Psoas muscle (tissue), 8 donors: ENCODE results near the gene CST2. TPM values are rescaled to one million over a fixed set of nuclear protein-coding genes. Genes with fewer than 3 reads are reported as not detected.
"Not testable (repeated sequence)": the region's sequence is repeated elsewhere in the genome, so short reads cannot be mapped to it uniquely, and the experiment has no call there.

ENCODE experiments used
- ATAC-seq, 4 donors: fragments of 200-7000 bp; cut with Tn5 transposase; one replicate each; pipeline ENCODE4 v1.9.1; 2020; ENCODE audit warnings: moderate library complexity in 3 of 4, mild to moderate bottlenecking in 2 of 4
- DNase-seq, 2 donors: peaks; one replicate each; pipeline ENCODE4 v3.0.0-alpha.2; 2020
- H3K27ac ChIP-seq: fragments of 200-600 bp; one replicate; pipeline ENCODE4 v1.8.0; 2022
- H3K27me3 ChIP-seq, 3 donors: fragments of 200-600 bp in 1 of 3; one replicate each; pipeline versions ENCODE4 v1.6.1 to v1.8.0; 2013 to 2022; ENCODE audit warnings: low read length in 2 of 3, mild to moderate bottlenecking in 2 of 3, moderate library complexity in 1 of 3; ENCODE audit not compliant: insufficient read depth in 3 of 3
- H3K36me3 ChIP-seq, 2 donors: fragments of 200-600 bp in 1 of 2; one replicate each; pipeline versions ENCODE4 v1.6.1 to v1.8.0; 2013 to 2022; ENCODE audit warnings: low read depth in 1 of 2, mild to moderate bottlenecking in 1 of 2, moderate library complexity in 1 of 2; ENCODE audit not compliant: insufficient read depth in 1 of 2
- H3K4me1 ChIP-seq: fragments of 200-600 bp; one replicate; pipeline ENCODE4 v1.8.0; 2022
- H3K4me3 ChIP-seq: fragments of 200-600 bp; one replicate; pipeline ENCODE4 v1.8.0; 2022; ENCODE audit warnings: mild to moderate bottlenecking
- H3K9me3 ChIP-seq: fragments of 200-600 bp; one replicate; pipeline ENCODE4 v1.8.0; 2022
- CTCF ChIP-seq: fragments of 200-600 bp; IDR thresholded peaks from one replicate; pipeline ENCODE4 v1.8.0; 2022; ENCODE audit warnings: antibody characterized with exemption
- WGBS, 3 donors: extraction: QIAGEN DNeasy Blood & Tissue Kit; methylation state at CpG; one replicate each; pipeline versions ENCODE4 v1.1.6 to v1.1.7; 2013; 5-methylcytosine and 5-hydroxymethylcytosine counted together
- intact Hi-C, 2 donors: fragments of 100-400 bp; cut with DNase I; formaldehyde crosslinking; loops; one replicate each; pipeline versions ENCODE4 v1.11.0 to v1.14.2; 2022
- polyA plus RNA-seq, 3 donors: library from polyadenylated mRNA; stranded (reverse); fragments of 200-250 nt; gene quantifications; one replicate each; pipeline ENCODE4 v1.2.3, GENCODE V29; 2013
- total RNA-seq, 4 donors: library from RNA; stranded (reverse); fragmentation: NEBNext Ultra II Directional in 2 of 4; extraction: Animal tissue kit (Norgen Biotek cat#: 25700) in 2 of 4; gene quantifications; one replicate each; pipeline versions ENCODE4 v1.2.1 to v1.2.4, GENCODE V29; 2021 to 2023
- donor health status: healthy with polysubstance abuse.
- donor health status: DM: no; HTN: no; CAD: no; lungs with moderate emphysema.
- donor health status: Bipolar disorder and iron deficiency.
- donor health status: healthy.
- donor health status: DM: yes; HTN: yes; CAD: no.
- donor health status: DM: no; HTN: no; CAD: no.
- donor health status: DM: no; HTN: no; CAD: no.
- donor health status: DM: yes; HTN: yes; CAD: no.

Gene CST2
- total and polyA plus RNA-seq, 7 donors = not detected

GRCh38 chr20:23794841-23795240, 31.7 kb downstream of the CST2 start:
- intact Hi-C loops = no loop called here

GRCh38 chr20:23794065-23794464, 32.5 kb downstream of the CST2 start:
- no peaks in the 10 kb centered on the region for H3K9me3 ChIP-seq
- no peaks in the 10 kb centered on the region for H3K4me1 ChIP-seq
- no peak for TF ChIP-seq CTCF
- DNase-seq (no peak), ATAC-seq (no peak)
- H3K27me3 ChIP-seq = no peaks in the 10 kb centered on the region
- 81 to 88% (median 84%) methylated on average over 7 of the region's 7 CpGs for WGBS, 3 donors
- no peaks in the 10 kb centered on the region for H3K36me3 ChIP-seq
- no peak overlapping the region for H3K27ac ChIP-seq
- intact Hi-C loops = no loop called here
- no peak overlapping the region for H3K4me3 ChIP-seq

More at GRCh38 chr20:23794841-23795240, 31.7 kb downstream of the CST2 start:
- Histone ChIP-seq H3K27me3 (no peaks in the 10 kb centered on the region), H3K27ac (no peak overlapping the region), H3K4me1 (no peaks in the 10 kb centered on the region), H3K9me3 (no peaks in the 10 kb centered on the region), H3K36me3 (no peaks in the 10 kb centered on the region), H3K4me3 (no peak overlapping the region)
- DNase-seq (no peak), ATAC-seq (no peak)
- 57 to 67% (median 66%) methylated on average over 7 of the region's 7 CpGs for WGBS, 3 donors
- no peak for TF ChIP-seq CTCF

DNA sequence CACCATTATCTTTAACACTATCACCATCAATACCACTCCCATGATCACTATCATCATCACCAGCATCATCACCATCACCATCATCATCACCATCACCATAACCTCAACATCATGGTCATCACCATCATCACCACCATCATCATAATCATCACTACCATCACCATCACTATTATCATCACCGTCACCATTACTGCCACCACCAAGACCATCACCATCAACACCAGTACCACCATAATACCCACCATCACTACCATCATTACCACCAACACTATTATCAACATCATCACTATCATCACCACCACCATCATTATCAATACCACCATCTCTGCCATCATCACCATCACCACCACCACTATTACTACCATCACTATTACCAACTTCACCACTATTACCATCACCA, 43.1 kb downstream of the CST2 start:
- ATAC-seq (no peak), DNase-seq (no peak)
- 91 to 100% (median 93%) methylated on average over 1 of the region's 1 CpG for WGBS, 3 donors
- intact Hi-C loops = no loop called here
- Histone ChIP-seq H3K9me3 (no peaks in the 10 kb centered on the region), H3K27me3 (no peaks in the 10 kb centered on the region), H3K4me3 (no peak overlapping the region), H3K4me1 (no peaks in the 10 kb centered on the region), H3K36me3 (no peaks in the 10 kb centered on the region), H3K27ac (no peak overlapping the region)
- no peak for TF ChIP-seq CTCF

- no peaks in the 10 kb centered on the region for H3K9me3 ChIP-seq
- whole genome bisulfite sequencing, 3 donors = 59 to 72% (median 59%) methylated on average over 8 of the region's 8 CpGs
- H3K4me1 ChIP-seq = no peaks in the 10 kb centered on the region
- H3K27ac ChIP-seq = no peak overlapping the region
- no peak for DNase-seq
- H3K27me3 ChIP-seq = no peaks in the 10 kb centered on the region
- TF ChIP-seq CTCF = peak; percentile 40
- no peak for ATAC-seq
- no peaks in the 10 kb centered on the region for H3K36me3 ChIP-seq
- no peak overlapping the region for H3K4me3 ChIP-seq
- intact Hi-C loops = no loop called here
Measured at GRCh38 chr20:23782366-23782983, 44.1 kb downstream of the CST2 start.

DNA sequence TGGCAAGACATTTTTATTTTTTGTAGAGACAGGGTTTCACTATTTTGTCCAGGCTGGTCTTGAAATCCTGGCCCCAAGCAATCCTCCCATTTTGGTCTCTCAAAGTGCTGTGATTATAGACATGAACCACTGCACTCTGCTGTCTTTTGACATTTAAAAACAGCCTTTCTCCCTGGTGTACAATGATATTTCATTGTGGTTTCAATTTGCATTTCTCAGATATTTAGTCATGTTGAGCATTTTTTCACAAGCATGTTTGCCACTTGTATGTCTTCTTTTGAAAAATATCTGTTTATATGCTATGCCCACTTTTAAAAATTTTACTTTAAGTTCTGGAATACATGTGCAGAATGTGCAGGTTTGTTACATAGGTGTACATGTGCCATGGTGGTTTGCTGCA, 47.9 kb downstream of the CST2 start:
- not testable (repeated sequence) for H3K4me1 ChIP-seq, H3K4me3 ChIP-seq, ATAC-seq, H3K9me3 ChIP-seq, DNase-seq, H3K27me3 ChIP-seq, H3K36me3 ChIP-seq, H3K27ac ChIP-seq
- intact Hi-C loops = loop anchor here in 1 of 2 donors (10.0 kb wide), 1 partner anchor 56 kb away; no protein-coding TSS in a partner anchor

- intact Hi-C loops = loop anchor here in 1 of 2 donors (10.0 kb wide), 1 partner anchor 57 kb away; no protein-coding TSS in a partner anchor
- H3K4me1 ChIP-seq, H3K4me3 ChIP-seq, H3K27me3 ChIP-seq, DNase-seq, H3K27ac ChIP-seq, H3K36me3 ChIP-seq, H3K9me3 ChIP-seq, ATAC-seq: not testable (repeated sequence)
- 80 to 86% (median 84%) methylated on average over 6 to 8 of the region's 8 CpGs for WGBS, 3 donors
Measured at GRCh38 chr20:23777380-23777779, 49.1 kb downstream of the CST2 start.
